HCT116 (cell line): ENCODE measurements around the gene GJB4. TPM values are rescaled to one million over a fixed set of nuclear protein-coding genes. Genes with fewer than 3 reads are reported as not detected.

ENCODE experiments used
- ATAC-seq: fragments of 200-7000 bp; cut with Tn5 transposase; 2 replicates; pipeline ENCODE4 v1.9.1; 2020; ENCODE audit warnings: mild to moderate bottlenecking, moderate library complexity
- BruUV-seq: library from RNA; stranded (reverse); fragments of 400-500 nt; replicated peaks from 2 replicates; lab custom pipeline; 2021; lab: Mats Ljungman, UMichigan
- CTCF ChIA-PET: fragments of 300-600 bp; sonication (Branson Sonifier 250); formaldehyde crosslinking; loops from one replicate; lab custom pipeline; 2021; ENCODE audit warnings: antibody characterized with exemption; lab: Charles Lee
- POLR2A ChIA-PET: fragments of 300-600, 350-600 bp; sonication (Branson Sonifier 250); formaldehyde crosslinking; loops from one replicate; lab custom pipeline; 2021; ENCODE audit warnings: antibody characterized with exemption; lab: Charles Lee
- RAD21 ChIA-PET, 2 experiments: fragments of 300-600 bp; sonication (Branson Sonifier 250); formaldehyde crosslinking; loops; one replicate each; lab custom pipeline; 2023; ENCODE audit warnings: low total read pairs in 2 of 2; ENCODE audit not compliant: uncharacterized antibody in 2 of 2, unreplicated experiment in 2 of 2, low non-redundant PET in 1 of 2; lab: Charles Lee
- DNase-seq: peaks from one replicate; pipeline ENCODE4 v3.0.0-alpha.2; 2010; ENCODE audit warnings: low read depth, low spot score
- H2AFZ ChIP-seq: fragments of 200-600 bp; shearing (Covaris generic), sonication (generic); 2 replicates; pipeline ENCODE4 v1.6.1; 2017; ENCODE audit warnings: low read depth, mixed run types, mixed read lengths, antibody characterized with exemption, low read length; ENCODE audit not compliant: poor library complexity, severe bottlenecking
- H3K27ac ChIP-seq: 2 replicates; pipeline ENCODE4 v1.5.1; 2012; ENCODE audit warnings: low read depth, low read length
- H3K27me3 ChIP-seq: fragments of 200-600 bp; sonication (generic); 2 replicates; pipeline ENCODE4 v1.6.1; 2016; ENCODE audit warnings: mixed run types, low read length, mixed read lengths; ENCODE audit not compliant: insufficient read depth
- H3K36me3 ChIP-seq, 2 experiments: fragments of 200-500 bp in 1 of 2; fragments of 200-600 bp in 1 of 2; sonication (Bioruptor generic) in 1 of 2; sonication (generic) in 1 of 2; 2 replicates each; pipeline versions ENCODE4 v1.5.1 to v1.6.1; 2014 to 2016; ENCODE audit warnings: low read length in 2 of 2, inconsistent platforms in 1 of 2, mixed read lengths in 1 of 2, mixed run types in 1 of 2; ENCODE audit not compliant: insufficient read depth in 2 of 2, control insufficient read depth in 1 of 2
- H3K4me1 ChIP-seq, 2 experiments: fragments of 200-600 bp in 1 of 2; sonication (generic) in 1 of 2; 2 replicates each; pipeline versions ENCODE4 v1.5.1 to v1.6.1; 2012 to 2017; ENCODE audit warnings: low read length in 2 of 2, inconsistent platforms in 1 of 2, mild to moderate bottlenecking in 1 of 2, mixed read lengths in 1 of 2, mixed run types in 1 of 2, moderate library complexity in 1 of 2; ENCODE audit not compliant: insufficient read depth in 2 of 2, control insufficient read depth in 1 of 2
- H3K4me2 ChIP-seq: fragments of 200-600 bp; sonication (generic); 2 replicates; pipeline ENCODE4 v1.6.1; 2017; ENCODE audit warnings: mixed run types, low read length, mixed read lengths
- H3K4me3 ChIP-seq, 2 experiments: fragments of 200-600 bp in 1 of 2; sonication (generic) in 1 of 2; replicated peaks in 1 of 2; 2 replicates each; pipeline ENCODE4 v1.5.1; 2011 to 2016; ENCODE audit warnings: low read length in 2 of 2, control low read depth in 1 of 2, low read depth in 1 of 2, mild to moderate bottlenecking in 1 of 2, mixed read lengths in 1 of 2, mixed run types in 1 of 2
- H3K79me2 ChIP-seq: fragments of 200-600 bp; sonication (generic); 2 replicates; pipeline ENCODE4 v1.6.1; 2017; ENCODE audit warnings: mild to moderate bottlenecking, mixed run types, low read length, moderate library complexity, mixed read lengths; ENCODE audit not compliant: insufficient read depth
- H3K9ac ChIP-seq: fragments of 200-600 bp; sonication (generic); 2 replicates; pipeline ENCODE4 v1.6.1; 2016; ENCODE audit warnings: low read length, mixed read lengths
- H3K9me2 ChIP-seq: fragments of 200-600 bp; sonication (generic), shearing (Covaris generic); 2 replicates; pipeline ENCODE4 v1.6.1; 2017; ENCODE audit warnings: mixed run types, mild to moderate bottlenecking, moderate library complexity; ENCODE audit not compliant: insufficient read depth
- H3K9me3 ChIP-seq, 2 experiments: fragments of 200-500 bp in 1 of 2; fragments of 200-600 bp in 1 of 2; sonication (Bioruptor generic) in 1 of 2; sonication (generic) in 1 of 2; 2 replicates each; pipeline ENCODE4 v1.6.1; 2014 to 2017; ENCODE audit warnings: low read length in 2 of 2, mixed read lengths in 2 of 2, inconsistent platforms in 1 of 2, low read depth in 1 of 2, mild to moderate bottlenecking in 1 of 2, mixed run types in 1 of 2, moderate library complexity in 1 of 2; ENCODE audit not compliant: control insufficient read depth in 1 of 2, insufficient read depth in 1 of 2
- H4K20me1 ChIP-seq: fragments of 200-600 bp; sonication (generic), shearing (Covaris generic); 2 replicates; pipeline ENCODE4 v1.6.1; 2017; ENCODE audit warnings: mixed run types, mild to moderate bottlenecking, moderate library complexity; ENCODE audit not compliant: insufficient read depth
- CEBPB ChIP-seq: IDR thresholded peaks from 2 replicates; pipeline ENCODE4 v1.6.1; 2012; ENCODE audit warnings: low read depth
- EZH2 ChIP-seq: fragments of 200-600 bp; sonication (generic); IDR thresholded peaks from 2 replicates; pipeline ENCODE4 v1.6.1; 2017; ENCODE audit warnings: antibody characterized with exemption, mixed run types
- FOSL1 ChIP-seq: IDR thresholded peaks from 2 replicates; pipeline ENCODE4 v1.6.1; 2012; ENCODE audit warnings: low read depth
- POLR2A ChIP-seq: IDR thresholded peaks from 2 replicates; pipeline ENCODE4 v1.7.0; 2011; ENCODE audit warnings: borderline replicate concordance; ENCODE audit not compliant: insufficient read depth, insufficient read length; ENCODE audit errors: extremely low read depth
- RAD21 ChIP-seq: IDR thresholded peaks from 2 replicates; pipeline ENCODE4 v1.6.1; 2012; ENCODE audit warnings: low read depth, mild to moderate bottlenecking
- SIN3A ChIP-seq: IDR thresholded peaks from 2 replicates; pipeline ENCODE4 v1.6.1; 2012; ENCODE audit warnings: low read depth
- SP1 ChIP-seq: IDR thresholded peaks from 2 replicates; pipeline ENCODE4 v1.6.1; 2012; ENCODE audit warnings: low read depth
- YY1 ChIP-seq: IDR thresholded peaks from 2 replicates; pipeline ENCODE4 v1.6.1; 2011; ENCODE audit warnings: low read length, low read depth, moderate library complexity, mild to moderate bottlenecking; ENCODE audit not compliant: insufficient replicate concordance; ENCODE audit errors: extremely low read depth
- ZNF274 ChIP-seq: fragments of 200-500 bp; sonication (Bioruptor generic); IDR thresholded peaks from 2 replicates; pipeline ENCODE4 v1.6.1; 2014; ENCODE audit warnings: mild to moderate bottlenecking, low read depth, low read length, inconsistent platforms
- intact Hi-C: fragments of 100-400 bp; cut with micrococcal nuclease; formaldehyde crosslinking; loops from 2 replicates; pipeline ENCODE4 v1.10.0; 2022
- total RNA-seq: library from RNA; stranded (reverse); gene quantifications from one replicate; pipeline ENCODE4 v1.2.1, GENCODE V29; 2021; ENCODE audit not compliant: unreplicated experiment
- TF ChIP-seq, protein P1 (sequence below): IDR thresholded peaks from 2 replicates; pipeline ENCODE4 v1.6.1; 2011; ENCODE audit warnings: mild to moderate bottlenecking, low read length, moderate library complexity; ENCODE audit not compliant: insufficient replicate concordance; ENCODE audit errors: extremely low read depth
- TF ChIP-seq, protein P2 (sequence below): IDR thresholded peaks from 2 replicates; pipeline ENCODE4 v1.6.1; 2012
- TF ChIP-seq, protein P3 (sequence below): IDR thresholded peaks from 2 replicates; pipeline ENCODE4 v1.6.1; 2012

GJB4 gene
- total RNA-seq, 1 experiment from 2014 or later = 2.0 TPM

DNA sequence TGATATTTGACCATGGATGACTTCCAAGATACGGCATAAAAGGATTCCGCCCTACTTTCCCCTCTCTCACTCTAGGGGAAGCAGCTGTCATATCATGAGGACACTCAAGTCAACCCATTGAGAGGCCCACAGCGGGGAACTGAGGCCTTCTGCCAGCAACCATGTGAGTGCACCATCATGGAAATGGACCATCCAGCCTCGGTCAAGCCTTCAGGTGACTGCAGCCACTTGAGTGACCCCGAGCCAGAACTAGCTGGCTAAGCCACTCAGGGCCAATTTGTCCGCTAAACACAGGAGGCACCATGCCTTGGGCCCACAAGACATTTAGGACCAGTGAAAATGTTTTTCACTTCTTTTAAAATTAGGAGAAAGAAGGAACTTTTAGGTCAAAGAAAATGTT, 15.8 kb upstream of the GJB4 start:
- POLR2A ChIA-PET = interaction anchor here (1.4 kb wide), 1 partner anchor 43 kb away, joined by 4 read pairs; no protein-coding TSS in a partner anchor

More for the DNA sequence above, 15.8 kb upstream of the GJB4 start:
- CTCF ChIA-PET = interaction anchor here (0.9 to 3.0 kb wide), 9 partner anchors 9 to 1104 kb away, joined by 3 to 31 read pairs (median 6); no protein-coding TSS in a partner anchor
- Histone ChIP-seq H3K79me2 (no peaks in the 10 kb centered on the region), H3K9me3 (no peaks in the 10 kb centered on the region), H2AFZ (no peak overlapping the region), H3K4me3 (no peak overlapping the region), H3K4me2 (no peak overlapping the region), H3K9ac (no peak overlapping the region), H3K4me1 (peaks cover 3 to 12% of the 10 kb centered on the region in 2 experiments; a peak in 3 of 4 replicates), H3K27me3 (no peaks in the 10 kb centered on the region), H3K9me2 (no peaks in the 10 kb centered on the region), H4K20me1 (no peaks in the 10 kb centered on the region), H3K36me3 (no peaks in the 10 kb centered on the region)
- no peak for DNase-seq
- intact Hi-C loops = loop anchor here (2.0 to 10.0 kb wide), 5 partner anchors 61 to 1111 kb away; no protein-coding TSS in a partner anchor
- RAD21 ChIA-PET = interaction anchor here in 1 of 2 experiments (1.8 kb wide), 1 partner anchor 10 kb away, joined by 5 read pairs; the partner anchor contains the start of gene GJB5
- BruUV-seq = no TSS peak
- no peak for ATAC-seq
- no peak for TF ChIP-seq CEBPB
- TF ChIP-seq, protein P1, sequence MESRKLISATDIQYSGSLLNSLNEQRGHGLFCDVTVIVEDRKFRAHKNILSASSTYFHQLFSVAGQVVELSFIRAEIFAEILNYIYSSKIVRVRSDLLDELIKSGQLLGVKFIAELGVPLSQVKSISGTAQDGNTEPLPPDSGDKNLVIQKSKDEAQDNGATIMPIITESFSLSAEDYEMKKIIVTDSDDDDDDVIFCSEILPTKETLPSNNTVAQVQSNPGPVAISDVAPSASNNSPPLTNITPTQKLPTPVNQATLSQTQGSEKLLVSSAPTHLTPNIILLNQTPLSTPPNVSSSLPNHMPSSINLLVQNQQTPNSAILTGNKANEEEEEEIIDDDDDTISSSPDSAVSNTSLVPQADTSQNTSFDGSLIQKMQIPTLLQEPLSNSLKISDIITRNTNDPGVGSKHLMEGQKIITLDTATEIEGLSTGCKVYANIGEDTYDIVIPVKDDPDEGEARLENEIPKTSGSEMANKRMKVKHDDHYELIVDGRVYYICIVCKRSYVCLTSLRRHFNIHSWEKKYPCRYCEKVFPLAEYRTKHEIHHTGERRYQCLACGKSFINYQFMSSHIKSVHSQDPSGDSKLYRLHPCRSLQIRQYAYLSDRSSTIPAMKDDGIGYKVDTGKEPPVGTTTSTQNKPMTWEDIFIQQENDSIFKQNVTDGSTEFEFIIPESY = no peak
- TF ChIP-seq SIN3A = no peak
- no peak for TF ChIP-seq SP1
- no peak for TF ChIP-seq POLR2A
- TF ChIP-seq, protein P2, sequence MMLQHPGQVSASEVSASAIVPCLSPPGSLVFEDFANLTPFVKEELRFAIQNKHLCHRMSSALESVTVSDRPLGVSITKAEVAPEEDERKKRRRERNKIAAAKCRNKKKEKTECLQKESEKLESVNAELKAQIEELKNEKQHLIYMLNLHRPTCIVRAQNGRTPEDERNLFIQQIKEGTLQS = no peak
- no peak for TF ChIP-seq RAD21
- TF ChIP-seq YY1 = no peak
- TF ChIP-seq, protein P3, sequence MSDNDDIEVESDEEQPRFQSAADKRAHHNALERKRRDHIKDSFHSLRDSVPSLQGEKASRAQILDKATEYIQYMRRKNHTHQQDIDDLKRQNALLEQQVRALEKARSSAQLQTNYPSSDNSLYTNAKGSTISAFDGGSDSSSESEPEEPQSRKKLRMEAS = no peak
- TF ChIP-seq EZH2 = no peak
- no peak for TF ChIP-seq ZNF274
- TF ChIP-seq FOSL1 = no peak
- TF ChIP-seq, all 23 proteins: peak for 0
- no peak overlapping the region for H3K27ac ChIP-seq
